Panc1 (cell line): ENCODE results near the gene CLPTM1. TPM values are rescaled to one million over a fixed set of nuclear protein-coding genes. Genes with fewer than 3 reads are reported as not detected.

ENCODE experiments used
- ATAC-seq: fragments of 200-7000 bp; cut with Tn5 transposase; 2 replicates; pipeline ENCODE4 v1.9.1; 2020; ENCODE audit warnings: mild to moderate bottlenecking, moderate library complexity
- BruUV-seq: library from RNA; stranded (reverse); fragments of 400-500 nt; replicated peaks from 2 replicates; lab custom pipeline; 2021; lab: Mats Ljungman, UMichigan
- CTCF ChIA-PET: fragments of 300-600 bp; sonication (Branson Sonifier 250); formaldehyde crosslinking; loops from one replicate; lab custom pipeline; 2022; ENCODE audit warnings: antibody characterized with exemption; lab: Charles Lee
- POLR2A ChIA-PET: fragments of 300-600 bp; sonication (Branson Sonifier 250); formaldehyde crosslinking; loops from one replicate; lab custom pipeline; 2022; ENCODE audit warnings: antibody characterized with exemption; lab: Charles Lee
- DNase-seq: peaks from one replicate; pipeline ENCODE4 v3.0.0-alpha.2; 2010; ENCODE audit warnings: low read depth, low spot score
- H3K27ac ChIP-seq: 2 replicates; pipeline ENCODE4 v1.5.1; 2011; ENCODE audit warnings: mild to moderate bottlenecking, low read length, inconsistent platforms
- H3K27me3 ChIP-seq: fragments of 200-500 bp; sonication (Bioruptor generic); 2 replicates; pipeline ENCODE4 v1.6.0; 2014; ENCODE audit warnings: low read length, inconsistent platforms; ENCODE audit not compliant: control insufficient read depth, insufficient read depth
- H3K36me3 ChIP-seq: fragments of 200-500 bp; sonication (Bioruptor generic); 2 replicates; pipeline ENCODE4 v1.5.1; 2014; ENCODE audit warnings: inconsistent platforms, mild to moderate bottlenecking, low read length, moderate library complexity; ENCODE audit not compliant: control insufficient read depth, insufficient read depth
- H3K4me1 ChIP-seq: 2 replicates; pipeline ENCODE4 v1.5.1; 2011; ENCODE audit warnings: inconsistent platforms, mild to moderate bottlenecking, low read length, moderate library complexity; ENCODE audit not compliant: control insufficient read depth, insufficient read depth
- H3K4me3 ChIP-seq, 2 experiments: 2 replicates each; pipeline ENCODE4 v1.5.1; 2011 to 2012; ENCODE audit warnings: low read depth in 2 of 2, low read length in 2 of 2, mild to moderate bottlenecking in 2 of 2, inconsistent platforms in 1 of 2, moderate library complexity in 1 of 2
- H3K9me3 ChIP-seq: fragments of 200-500 bp; sonication (Bioruptor generic); 2 replicates; pipeline ENCODE4 v1.5.1; 2014; ENCODE audit warnings: low read depth, mild to moderate bottlenecking, inconsistent platforms, low read length, moderate library complexity; ENCODE audit not compliant: control insufficient read depth, insufficient read depth
- CTCF ChIP-seq: fragments of 450-650 bp; IDR thresholded peaks from 2 replicates; pipeline ENCODE4 v1.5.1; 2017; ENCODE audit warnings: mild to moderate bottlenecking
- POLR2AphosphoS5 ChIP-seq: IDR thresholded peaks from 2 replicates; pipeline ENCODE4 v1.6.1; 2012; ENCODE audit warnings: mild to moderate bottlenecking, low read depth, low read length, moderate library complexity
- REST ChIP-seq, 2 experiments: IDR thresholded peaks; 2 replicates each; pipeline ENCODE4 v1.6.1; 2011 to 2012; ENCODE audit warnings: low read depth in 2 of 2, control low read depth in 1 of 2, low read length in 1 of 2, mild to moderate bottlenecking in 1 of 2, moderate library complexity in 1 of 2; ENCODE audit not compliant: insufficient read depth in 1 of 2
- SIN3A ChIP-seq: IDR thresholded peaks from 2 replicates; pipeline ENCODE4 v1.6.1; 2012; ENCODE audit warnings: low read depth, mild to moderate bottlenecking, low read length, moderate library complexity, borderline replicate concordance; ENCODE audit not compliant: insufficient read depth
- TCF7L2 ChIP-seq: IDR thresholded peaks from 2 replicates; pipeline ENCODE4 v1.6.1; 2011; ENCODE audit warnings: mild to moderate bottlenecking, low read depth, low read length, inconsistent platforms
- in situ Hi-C: cut with HindIII; loops from 2 replicates; pipeline ENCODE4 v1.10.0; 2016; ENCODE audit warnings: low sequenced_read_pairs, low pct_unique_long_range_greater_than_20kb
- intact Hi-C: fragments of 100-400 bp; cut with micrococcal nuclease; formaldehyde crosslinking; loops from one replicate; pipeline ENCODE4 v1.10.0; 2022; ENCODE audit not compliant: unreplicated experiment
- total RNA-seq: library from RNA; stranded (reverse); gene quantifications from one replicate; pipeline ENCODE4 v1.2.1, GENCODE V29; 2021; ENCODE audit not compliant: unreplicated experiment

Gene CLPTM1
- total RNA-seq, 1 experiment from 2014 or later = 98.4 TPM

GRCh38 chr19:44973982-44974735, 19.0 kb downstream of the CLPTM1 start:
- BruUV-seq = no TSS peak
- no peak overlapping the region for H3K4me3 ChIP-seq
- H3K27ac ChIP-seq = no peak overlapping the region
- H3K9me3 ChIP-seq = no peaks in the 10 kb centered on the region
- in situ Hi-C loops (no loop called here), intact Hi-C loops (no loop called here)
- no peaks in the 10 kb centered on the region for H3K27me3 ChIP-seq
- DNase-seq (no peak), ATAC-seq (no peak)
- CTCF ChIA-PET = no interaction called here
- H3K4me1 ChIP-seq = no peaks in the 10 kb centered on the region
- H3K36me3 ChIP-seq = no peaks in the 10 kb centered on the region; the same call in 1 of the 2 replicates
- TF ChIP-seq REST (IDR thresholded peaks at IDR 0.05; ENCODE audit: insufficient read depth in 1 of 2, low read depth in 2 of 2, low read length in 1 of 2) (no peak), POLR2AphosphoS5 (no peak), TCF7L2 (no peak), SIN3A (no peak), CTCF (no peak)
- POLR2A ChIA-PET = interaction anchor here (0.6 to 0.8 kb wide), 2 partner anchors 11 to 73 kb away, joined by 3 to 4 read pairs; no protein-coding TSS in a partner anchor

GRCh38 chr19:44974857-44975256, 19.7 kb downstream of the CLPTM1 start:
- no TSS peak for BruUV-seq
- H3K4me1 ChIP-seq = no peaks in the 10 kb centered on the region
- H3K9me3 ChIP-seq = no peaks in the 10 kb centered on the region
- no peaks in the 10 kb centered on the region for H3K27me3 ChIP-seq
- TF ChIP-seq POLR2AphosphoS5 = no peak
- TF ChIP-seq REST (IDR thresholded peaks at IDR 0.05; ENCODE audit: insufficient read depth in 1 of 2, low read depth in 2 of 2, low read length in 1 of 2) = no peak
- TF ChIP-seq TCF7L2 = no peak
- no peak for TF ChIP-seq SIN3A
- no peak for TF ChIP-seq CTCF
- H3K27ac ChIP-seq = no peak overlapping the region
- intact Hi-C loops (no loop called here), in situ Hi-C loops (no loop called here)
- POLR2A ChIA-PET = interaction anchor here (0.6 to 0.8 kb wide), 2 partner anchors 11 to 74 kb away, joined by 3 to 4 read pairs; no protein-coding TSS in a partner anchor
- DNase-seq (no peak), ATAC-seq (no peak)
- no peaks in the 10 kb centered on the region; the same call in 1 of the 2 replicates for H3K36me3 ChIP-seq
- H3K4me3 ChIP-seq = no peak overlapping the region
- CTCF ChIA-PET = no interaction called here
